Thyroid gland (tissue), 4 donors: ENCODE results near the gene C1GALT1C1L. TPM values are rescaled to one million over a fixed set of nuclear protein-coding genes. Genes with fewer than 3 reads are reported as not detected.

Experiments used
- DNase-seq, 2 donors: peaks; one replicate each; pipeline ENCODE4 v3.0.0-alpha.2; 2019
- H3K27ac ChIP-seq, 3 donors: fragments of 200-600 bp; sonication (generic); 1 replicate in 2 of 3; 2 replicates in 1 of 3; pipeline ENCODE4 v1.5.1; 2016 to 2019; ENCODE audit warnings: mild to moderate bottlenecking in 1 of 3, moderate library complexity in 1 of 3
- H3K27me3 ChIP-seq: fragments of 200-600 bp; sonication (generic); one replicate; pipeline ENCODE4 v1.5.1; 2019
- H3K36me3 ChIP-seq, 2 donors: fragments of 200-600 bp; sonication (generic); one replicate each; pipeline ENCODE4 v1.5.1; 2016 to 2019
- H3K4me1 ChIP-seq, 2 donors: fragments of 200-600 bp; sonication (generic); one replicate each; pipeline ENCODE4 v1.5.1; 2017 to 2019
- H3K4me3 ChIP-seq, 3 donors: fragments of 200-600 bp; sonication (generic); replicated peaks in 1 of 3; 1 replicate in 2 of 3; 2 replicates in 1 of 3; pipeline ENCODE4 v1.5.1; 2016; ENCODE audit warnings: mild to moderate bottlenecking in 1 of 3
- H3K9me3 ChIP-seq: fragments of 200-600 bp; sonication (generic); one replicate; pipeline ENCODE4 v1.5.1; 2017
- POLR2A ChIP-seq, 2 donors: fragments of 450-650 bp; IDR thresholded peaks; one replicate each; pipeline ENCODE4 v1.6.1; 2017; ENCODE audit warnings: antibody characterized with exemption in 2 of 2, mild to moderate bottlenecking in 2 of 2, moderate library complexity in 1 of 2
- WGBS, 2 donors: methylation state at CpG; one replicate each; pipeline ENCODE4 v1.1.5; 2017; 5-methylcytosine and 5-hydroxymethylcytosine counted together
- intact Hi-C: fragments of 100-400 bp; cut with DNase I; formaldehyde crosslinking; loops from one replicate; pipeline ENCODE4 v1.15.1; 2023
- total RNA-seq, 4 donors: library from RNA; depleted of rRNA; stranded (reverse); fragments of >200 nt; gene quantifications; one replicate each; pipeline ENCODE4 v1.2.3, GENCODE V29; 2016
- TF ChIP-seq, protein P1 (sequence below), 6 experiments: fragments of 200-600 bp in 3 of 6; fragments of 450-650 bp in 3 of 6; sonication (generic) in 3 of 6; IDR thresholded peaks; one replicate each; pipeline ENCODE4 v1.5.1; 2016 to 2019; ENCODE audit warnings: antibody characterized with exemption in 6 of 6, mild to moderate bottlenecking in 2 of 6, inconsistent platforms in 1 of 6, moderate library complexity in 1 of 6

The C1GALT1C1L gene
- total RNA-seq, 4 donors from 2014 or later: 0.68 to 1.8 (median 1.1) TPM; not detected in 1

DNA sequence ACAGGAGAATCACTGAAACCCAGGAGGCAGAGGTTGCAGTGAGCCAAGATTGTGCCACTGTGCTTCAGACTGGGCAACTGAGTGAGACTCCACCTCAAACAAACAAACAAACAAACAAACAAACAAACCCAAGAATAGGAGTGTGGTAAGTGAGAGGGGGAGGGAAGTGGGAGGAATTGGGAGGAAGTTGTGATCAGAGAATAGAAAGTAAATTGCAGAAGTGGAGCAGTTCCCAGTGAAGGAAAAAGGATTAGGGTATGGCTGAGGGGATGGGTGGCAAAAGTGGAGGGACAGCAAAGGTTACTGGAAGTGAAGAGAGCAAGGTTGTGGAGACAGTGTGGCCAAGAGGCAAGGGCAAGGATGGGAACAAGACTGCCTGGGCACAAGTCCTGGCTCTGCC, 41.1 kb upstream of the C1GALT1C1L start:
- H3K4me1 ChIP-seq: no peaks in the 10 kb centered on the region
- no peaks in the 10 kb centered on the region for H3K27me3 ChIP-seq
- H3K36me3 ChIP-seq: no peaks in the 10 kb centered on the region
- no peaks in the 10 kb centered on the region for H3K9me3 ChIP-seq
- H3K4me3 ChIP-seq: no peak overlapping the region
- TF ChIP-seq, protein P1, sequence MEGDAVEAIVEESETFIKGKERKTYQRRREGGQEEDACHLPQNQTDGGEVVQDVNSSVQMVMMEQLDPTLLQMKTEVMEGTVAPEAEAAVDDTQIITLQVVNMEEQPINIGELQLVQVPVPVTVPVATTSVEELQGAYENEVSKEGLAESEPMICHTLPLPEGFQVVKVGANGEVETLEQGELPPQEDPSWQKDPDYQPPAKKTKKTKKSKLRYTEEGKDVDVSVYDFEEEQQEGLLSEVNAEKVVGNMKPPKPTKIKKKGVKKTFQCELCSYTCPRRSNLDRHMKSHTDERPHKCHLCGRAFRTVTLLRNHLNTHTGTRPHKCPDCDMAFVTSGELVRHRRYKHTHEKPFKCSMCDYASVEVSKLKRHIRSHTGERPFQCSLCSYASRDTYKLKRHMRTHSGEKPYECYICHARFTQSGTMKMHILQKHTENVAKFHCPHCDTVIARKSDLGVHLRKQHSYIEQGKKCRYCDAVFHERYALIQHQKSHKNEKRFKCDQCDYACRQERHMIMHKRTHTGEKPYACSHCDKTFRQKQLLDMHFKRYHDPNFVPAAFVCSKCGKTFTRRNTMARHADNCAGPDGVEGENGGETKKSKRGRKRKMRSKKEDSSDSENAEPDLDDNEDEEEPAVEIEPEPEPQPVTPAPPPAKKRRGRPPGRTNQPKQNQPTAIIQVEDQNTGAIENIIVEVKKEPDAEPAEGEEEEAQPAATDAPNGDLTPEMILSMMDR (IDR thresholded peaks at IDR 0.05): no peak
- TF ChIP-seq POLR2A (IDR thresholded peaks at IDR 0.05): no peak
- intact Hi-C loops: no loop called here
- no peak overlapping the region for H3K27ac ChIP-seq
- no peak for DNase-seq

DNA sequence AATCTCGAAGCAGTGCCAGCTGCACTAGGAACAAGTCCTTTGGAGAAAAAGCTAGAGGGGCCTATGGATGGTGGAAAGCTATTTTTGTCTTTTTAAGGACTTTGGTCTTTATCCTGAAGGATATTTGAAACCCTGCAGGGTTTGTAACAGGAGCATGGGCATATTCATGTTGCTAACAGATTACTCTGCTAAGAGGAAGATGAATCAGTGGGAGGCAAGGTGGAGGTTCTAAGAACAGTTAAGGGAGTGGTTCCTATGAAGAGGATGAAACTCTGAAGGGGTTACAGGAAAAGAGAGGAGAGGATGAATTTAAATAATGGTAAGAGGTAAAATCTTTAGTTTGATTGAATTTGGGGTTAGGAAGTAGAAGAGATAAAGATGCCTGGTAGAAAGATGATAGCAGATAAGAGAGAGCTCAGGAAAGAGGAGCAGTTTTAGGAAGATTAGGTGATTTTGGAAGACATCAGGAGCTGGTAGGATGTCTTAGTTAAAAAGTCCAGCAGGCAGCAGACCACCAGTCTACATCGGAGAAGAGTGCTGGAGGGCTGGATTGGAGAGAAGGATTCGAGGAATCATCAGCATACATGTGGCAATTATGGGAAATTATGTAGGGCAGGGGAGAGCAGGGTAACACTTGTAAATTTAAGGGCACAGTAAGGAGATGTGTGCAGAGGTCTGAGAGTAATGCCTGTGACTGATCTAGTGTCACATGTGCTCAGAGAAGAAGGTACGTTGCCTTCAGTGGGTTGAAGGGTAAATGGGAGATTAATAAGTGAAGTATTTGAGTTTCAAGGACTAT, 39.3 kb upstream of the C1GALT1C1L start:
- H3K27ac ChIP-seq: no peak overlapping the region
- intact Hi-C loops: no loop called here
- WGBS, 2 donors: 89 to 90% methylated on average over 4 of the region's 4 CpGs
- no peaks in the 10 kb centered on the region for H3K4me1 ChIP-seq
- DNase-seq: no peak
- H3K9me3 ChIP-seq: no peaks in the 10 kb centered on the region
- no peak overlapping the region for H3K4me3 ChIP-seq
- no peak for TF ChIP-seq POLR2A (IDR thresholded peaks at IDR 0.05)
- TF ChIP-seq, protein P1 (IDR thresholded peaks at IDR 0.05): no peak
- H3K36me3 ChIP-seq: no peaks in the 10 kb centered on the region
- H3K27me3 ChIP-seq: no peaks in the 10 kb centered on the region

DNA sequence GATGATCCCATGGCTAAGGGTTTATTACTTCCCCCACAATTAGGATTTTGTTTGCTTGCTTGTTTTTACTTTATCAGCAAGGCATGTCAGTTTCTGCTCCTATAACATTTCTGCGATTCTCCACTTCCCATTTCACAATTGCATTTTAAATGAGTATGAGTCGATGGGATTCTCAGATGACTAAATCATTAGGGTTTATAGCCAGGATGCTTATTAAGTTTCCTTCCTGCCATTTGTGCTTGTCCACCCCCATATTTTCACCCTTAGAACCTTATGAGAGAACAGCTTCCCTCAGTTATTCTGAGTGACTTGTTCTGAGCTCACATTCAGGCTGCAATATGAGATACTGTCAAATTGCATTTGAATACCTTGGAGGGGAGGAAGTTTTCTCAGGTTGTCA, 37.9 kb upstream of the C1GALT1C1L start:
- no peak for TF ChIP-seq POLR2A (IDR thresholded peaks at IDR 0.05)
- TF ChIP-seq, protein P1 (IDR thresholded peaks at IDR 0.05): no peak
- H3K4me1 ChIP-seq: no peaks in the 10 kb centered on the region
- H3K27ac ChIP-seq: no peak overlapping the region
- H3K9me3 ChIP-seq: no peaks in the 10 kb centered on the region
- no peak overlapping the region for H3K4me3 ChIP-seq
- 51 to 56% methylated on average over 2 of the region's 2 CpGs for WGBS, 2 donors
- DNase-seq: no peak
- no peaks in the 10 kb centered on the region for H3K36me3 ChIP-seq
- H3K27me3 ChIP-seq: no peaks in the 10 kb centered on the region
- intact Hi-C loops: no loop called here

DNA sequence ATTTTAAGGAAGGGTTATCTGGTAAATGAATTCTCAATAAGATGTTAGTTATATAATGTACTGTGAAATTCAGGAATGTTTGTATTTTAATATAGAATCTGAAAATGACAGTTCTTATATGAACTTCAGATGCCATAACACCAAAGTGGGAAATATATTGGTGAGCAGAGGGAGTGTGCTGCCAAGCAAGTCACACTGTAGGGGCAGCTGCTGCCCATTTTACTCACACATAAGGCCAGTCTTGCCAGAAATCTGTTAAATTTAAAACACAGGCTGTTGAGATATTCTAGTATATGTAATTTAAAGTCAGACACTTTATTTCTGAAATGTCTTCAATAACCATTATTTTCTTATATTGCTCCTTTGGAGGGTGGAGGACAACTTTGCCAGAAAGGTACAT, 34.6 kb upstream of the C1GALT1C1L start:
- H3K4me3 ChIP-seq: no peak overlapping the region
- H3K36me3 ChIP-seq: no peaks in the 10 kb centered on the region
- DNase-seq: no peak
- H3K9me3 ChIP-seq: no peaks in the 10 kb centered on the region
- H3K27me3 ChIP-seq: no peaks in the 10 kb centered on the region
- no peak overlapping the region for H3K27ac ChIP-seq
- TF ChIP-seq, protein P1 (IDR thresholded peaks at IDR 0.05): no peak
- no peak for TF ChIP-seq POLR2A (IDR thresholded peaks at IDR 0.05)
- intact Hi-C loops: no loop called here
- H3K4me1 ChIP-seq: no peaks in the 10 kb centered on the region

DNA sequence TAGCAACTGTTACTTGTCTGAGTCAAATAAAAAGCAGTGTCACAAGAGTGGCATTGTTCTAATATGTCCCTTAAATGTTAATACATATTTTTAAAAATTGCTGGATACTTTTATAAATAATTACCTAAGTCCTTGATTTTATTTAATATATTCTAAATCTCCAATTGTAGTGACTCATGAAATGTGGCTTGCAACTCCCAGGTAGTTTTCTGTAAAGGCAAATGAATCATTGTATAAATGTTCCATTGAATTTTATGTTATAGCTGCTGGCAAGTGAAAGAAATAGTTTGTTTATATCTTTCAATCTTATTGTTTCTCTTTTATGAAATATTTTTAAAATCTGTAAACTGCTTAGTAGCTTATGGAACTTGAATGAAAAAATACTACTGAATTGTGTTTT, 32.7 kb upstream of the C1GALT1C1L start:
- Histone ChIP-seq H3K9me3 (no peaks in the 10 kb centered on the region), H3K36me3 (no peaks in the 10 kb centered on the region), H3K27me3 (no peaks in the 10 kb centered on the region), H3K4me1 (no peaks in the 10 kb centered on the region), H3K27ac (no peak overlapping the region), H3K4me3 (no peak overlapping the region)
- no peak for TF ChIP-seq POLR2A (IDR thresholded peaks at IDR 0.05)
- TF ChIP-seq, protein P1 (IDR thresholded peaks at IDR 0.05): no peak
- intact Hi-C loops: no loop called here
- no peak for DNase-seq
